Esophagus squamous epithelium (tissue), 4 donors: ENCODE measurements around the gene STX17.

ENCODE experiments used
- CTCF ChIP-seq, 6 experiments: fragments of 450-650 bp in 4 of 6; fragments of 200-600 bp in 2 of 6; sonication (generic) in 2 of 6; IDR thresholded peaks; one replicate each; pipeline ENCODE4 v1.5.1; 2016 to 2019; ENCODE audit warnings: antibody characterized with exemption in 6 of 6, mild to moderate bottlenecking in 4 of 6, moderate library complexity in 4 of 6
- POLR2A ChIP-seq, 4 donors: fragments of 450-650 bp; IDR thresholded peaks; one replicate each; pipeline ENCODE4 v1.6.1; 2017; ENCODE audit warnings: antibody characterized with exemption in 4 of 4, mild to moderate bottlenecking in 4 of 4, moderate library complexity in 3 of 4

- TF ChIP-seq CTCF (IDR thresholded peaks at IDR 0.05) = no peak
- TF ChIP-seq POLR2A (IDR thresholded peaks at IDR 0.05) = no peak
These were observed 64.0 kb downstream of the STX17 start for GRCh38 chr9:99970481-99970880.
